ENCODE measurements around the gene SAG. TPM values are rescaled to one million over a fixed set of nuclear protein-coding genes. Genes with fewer than 3 reads are reported as not detected.

The SAG gene
- total and polyA plus RNA-seq, 8 donors: 1.5 TPM; not detected in 7

- Histone ChIP-seq H3K27ac (no peak overlapping the region), H3K36me3 (peaks cover 69 to 100% (median 100%) of the 10 kb centered on the region in 4 donors), H3K9me3 (no peaks in the 10 kb centered on the region), H3K27me3 (no peaks in the 10 kb centered on the region), H3K4me3 (no peak overlapping the region), H3K4me1 (peaks cover 3 to 23% (median 15%) of the 10 kb centered on the region in 4 donors)
- intact Hi-C loops (cut with DNase I; ENCODE audit: low total_unique reads): no loop called here
- DNase-seq: no peak
- TF ChIP-seq POLR2AphosphoS5 (IDR thresholded peaks at IDR 0.05) (no peak), POLR2A (IDR thresholded peaks at IDR 0.05) (no peak), CTCF (IDR thresholded peaks at IDR 0.05) (no peak), EP300 (IDR thresholded peaks at IDR 0.05) (no peak)
- WGBS, 5 donors: 87 to 92% (median 90%) methylated on average over 2 of the region's 2 CpGs
These were observed 28.7 kb upstream of the SAG start for GRCh38 chr2:233278921-233279320.

- no peaks in the 10 kb centered on the region for H3K27me3 ChIP-seq
- no peaks in the 10 kb centered on the region for H3K9me3 ChIP-seq
- intact Hi-C loops (cut with DNase I; ENCODE audit: low total_unique reads): no loop called here
- WGBS, 5 donors: 35 to 50% (median 40%) methylated on average over 4 of the region's 4 CpGs
- no peak for DNase-seq
- H3K27ac ChIP-seq: no peak overlapping the region
- H3K4me1 ChIP-seq: peaks cover 3 to 23% (median 15%) of the 10 kb centered on the region in 4 donors
- no peak for TF ChIP-seq EP300 (IDR thresholded peaks at IDR 0.05)
- no peak for TF ChIP-seq POLR2AphosphoS5 (IDR thresholded peaks at IDR 0.05)
- TF ChIP-seq CTCF (IDR thresholded peaks at IDR 0.05): no peak
- TF ChIP-seq POLR2A (IDR thresholded peaks at IDR 0.05): no peak
- H3K4me3 ChIP-seq: no peak overlapping the region
- peaks cover 69 to 100% (median 100%) of the 10 kb centered on the region in 4 donors for H3K36me3 ChIP-seq
These were observed 27.4 kb upstream of the SAG start for GRCh38 chr2:233280114-233280693.

- intact Hi-C loops (cut with DNase I; ENCODE audit: low total_unique reads): no loop called here
- 88 to 99% (median 92%) methylated on average over 4 of the region's 4 CpGs for WGBS, 5 donors
- DNase-seq: no peak
- TF ChIP-seq EP300 (IDR thresholded peaks at IDR 0.05) (no peak), POLR2AphosphoS5 (IDR thresholded peaks at IDR 0.05) (no peak), CTCF (IDR thresholded peaks at IDR 0.05) (no peak), POLR2A (IDR thresholded peaks at IDR 0.05) (no peak)
- peaks cover 3 to 23% (median 15%) of the 10 kb centered on the region in 4 donors for H3K4me1 ChIP-seq
- H3K4me3 ChIP-seq: no peak overlapping the region
- no peak overlapping the region for H3K27ac ChIP-seq
- no peaks in the 10 kb centered on the region for H3K9me3 ChIP-seq
- peaks cover 68 to 100% (median 100%) of the 10 kb centered on the region in 4 donors for H3K36me3 ChIP-seq
- no peaks in the 10 kb centered on the region for H3K27me3 ChIP-seq
These were observed 26.1 kb upstream of the SAG start for GRCh38 chr2:233281553-233281952.

- intact Hi-C loops (cut with DNase I; ENCODE audit: low total_unique reads): no loop called here
- DNase-seq: no peak
- H3K27ac ChIP-seq: no peak overlapping the region
These were observed 25.5 kb upstream of the SAG start for GRCh38 chr2:233281992-233282603.

More at GRCh38 chr2:233281992-233282603, 25.5 kb upstream of the SAG start:
- no peak overlapping the region for H3K4me3 ChIP-seq
- 87 to 97% (median 92%) methylated on average over 6 of the region's 6 CpGs for WGBS, 5 donors
- TF ChIP-seq CTCF (IDR thresholded peaks at IDR 0.05) (no peak), POLR2A (IDR thresholded peaks at IDR 0.05) (no peak), EP300 (IDR thresholded peaks at IDR 0.05) (no peak)
- H3K4me1 ChIP-seq: peaks cover 3 to 23% (median 15%) of the 10 kb centered on the region in 4 donors
- no peaks in the 10 kb centered on the region for H3K27me3 ChIP-seq
- H3K36me3 ChIP-seq: peaks cover 68 to 100% (median 100%) of the 10 kb centered on the region in 4 donors
- H3K9me3 ChIP-seq: no peaks in the 10 kb centered on the region

Measured in stomach (tissue), 9 donors.